GM12878 (cell line): ENCODE results near the gene BORCS6. TPM values are rescaled to one million over a fixed set of nuclear protein-coding genes. Genes with fewer than 3 reads are reported as not detected.

Experiments
- CBFB ChIP-seq: IDR thresholded peaks from 2 replicates; pipeline ENCODE4 v1.6.1; 2016; ENCODE audit warnings: antibody characterized with exemption, low read depth
- CEBPB ChIP-seq, 2 experiments: fragments of 150-350 bp in 1 of 2; IDR thresholded peaks; 2 replicates each; pipeline ENCODE4 v1.6.1; 2012 to 2014; ENCODE audit warnings: low read depth in 2 of 2, low read length in 2 of 2, borderline replicate concordance in 1 of 2, inconsistent platforms in 1 of 2
- CHD4 ChIP-seq: fragments of 200-600 bp; sonication (generic); IDR thresholded peaks from 2 replicates; pipeline ENCODE4 v1.6.1; 2016; ENCODE audit warnings: mild to moderate bottlenecking
- ESRRA ChIP-seq: IDR thresholded peaks from 2 replicates; pipeline ENCODE4 v1.6.1; 2012; ENCODE audit warnings: mild to moderate bottlenecking, low read length, improper control_type of control experiment
- EZH2 ChIP-seq: IDR thresholded peaks from 2 replicates; pipeline ENCODE4 v1.6.1; 2012; ENCODE audit warnings: low read depth, mild to moderate bottlenecking, control low read depth, inconsistent platforms, low read length, borderline replicate concordance; ENCODE audit not compliant: control insufficient read depth
- FOXK2 ChIP-seq: fragments of 450-650 bp; IDR thresholded peaks from 2 replicates; pipeline ENCODE4 v1.6.1; 2017; ENCODE audit warnings: mild to moderate bottlenecking, moderate library complexity
- HCFC1 ChIP-seq: fragments of 150-350 bp; IDR thresholded peaks from 2 replicates; pipeline ENCODE4 v1.6.1; 2014; ENCODE audit warnings: low read length
- HDAC6 ChIP-seq: fragments of 200-600 bp; sonication (generic); IDR thresholded peaks from one replicate; pipeline ENCODE4 v1.8.0; 2017; ENCODE audit warnings: antibody characterized with exemption; ENCODE audit not compliant: unreplicated experiment
- JUNB ChIP-seq: IDR thresholded peaks from 2 replicates; pipeline ENCODE4 v1.6.1; 2016; ENCODE audit warnings: antibody characterized with exemption, mild to moderate bottlenecking
- KAT2A ChIP-seq: conservative IDR thresholded peaks from 2 replicates; pipeline ENCODE4 v1.6.1; 2011; ENCODE audit warnings: low read depth, low read length; ENCODE audit not compliant: control insufficient read depth
- MYB ChIP-seq: fragments of 150-350 bp; IDR thresholded peaks from 2 replicates; pipeline ENCODE4 v1.6.1; 2014; ENCODE audit warnings: mild to moderate bottlenecking, low read depth, low read length, borderline replicate concordance
- NR2F1 ChIP-seq: fragments of 450-650 bp; conservative IDR thresholded peaks from 2 replicates; pipeline ENCODE4 v1.6.1; 2017; ENCODE audit warnings: mild to moderate bottlenecking
- NRF1 ChIP-seq: conservative IDR thresholded peaks from 2 replicates; pipeline ENCODE4 v1.6.1; 2011; ENCODE audit warnings: mild to moderate bottlenecking, low read depth, low read length, improper control_type of control experiment
- POLR2A ChIP-seq: IDR thresholded peaks from 2 replicates; pipeline ENCODE4 v1.6.1; 2011; ENCODE audit warnings: low read depth, mild to moderate bottlenecking, low read length
- RCOR1 ChIP-seq: conservative IDR thresholded peaks from 2 replicates; pipeline ENCODE4 v1.6.1; 2012; ENCODE audit warnings: low read depth, low read length, improper control_type of control experiment
- SIN3A ChIP-seq: IDR thresholded peaks from 2 replicates; pipeline ENCODE4 v1.6.1; 2012; ENCODE audit warnings: low read depth, low read length, improper control_type of control experiment
- STAT3 ChIP-seq: IDR thresholded peaks from 2 replicates; pipeline ENCODE4 v1.6.1; 2011; ENCODE audit warnings: low read depth, low read length, improper control_type of control experiment
- ZNF24 ChIP-seq: fragments of 450-650 bp; IDR thresholded peaks from 2 replicates; pipeline ENCODE4 v1.6.1; 2017; ENCODE audit warnings: antibody characterized with exemption, mild to moderate bottlenecking
- ZNF274 ChIP-seq: IDR thresholded peaks from one replicate; pipeline ENCODE4 v1.8.0; 2011; ENCODE audit not compliant: insufficient read length, insufficient read depth
- ZNF384 ChIP-seq: IDR thresholded peaks from 2 replicates; pipeline ENCODE4 v1.6.1; 2012; ENCODE audit warnings: low read depth, mild to moderate bottlenecking, low read length, improper control_type of control experiment, borderline replicate concordance
- ZNF622 ChIP-seq: fragments of 450-650 bp; IDR thresholded peaks from 2 replicates; pipeline ENCODE4 v1.6.1; 2017; ENCODE audit warnings: mild to moderate bottlenecking, inconsistent platforms
- ZZZ3 ChIP-seq: IDR thresholded peaks from 2 replicates; pipeline ENCODE4 v1.6.1; 2011; ENCODE audit warnings: low read depth; ENCODE audit not compliant: control insufficient read depth, insufficient read length
- polyA plus RNA-seq, 11 experiments: library from polyadenylated mRNA; depleted of rRNA in 4 of 11; unstranded in 6 of 11; stranded (reverse) in 5 of 11; fragments of >200 nt; fragmentation: Nextera tagmentation in 4 of 11; fragmentation: Illumina TruSeq in 1 of 11; extraction: Ambion mirVana in 4 of 11; extraction: Trizol in 1 of 11; gene quantifications; 1 replicate in 1 of 11; 2 replicates in 10 of 11; pipeline versions ENCODE4 v1.2.1 to v1.2.3, GENCODE V29; 2011 to 2016; ENCODE audit warnings: inconsistent platforms in 2 of 11, missing spikeins in 2 of 11, low read depth in 1 of 11
- total RNA-seq, 4 experiments: library from RNA; depleted of rRNA in 3 of 4; stranded (reverse); fragments of >200 nt in 3 of 4; fragmentation: Illumina TruSeq in 1 of 4; extraction: Trizol in 1 of 4; gene quantifications; 2 replicates each; pipeline versions ENCODE4 v1.2.1 to v1.2.3, GENCODE V29; 2013 to 2021
- TF ChIP-seq, protein P1 (sequence below): fragments of 450-650 bp; IDR thresholded peaks from 2 replicates; pipeline ENCODE4 v1.6.1; 2016; ENCODE audit warnings: mild to moderate bottlenecking, moderate library complexity, borderline replicate concordance
- TF ChIP-seq, protein P2 (sequence below): fragments of 450-650 bp; IDR thresholded peaks from 2 replicates; pipeline ENCODE4 v1.6.1; 2017; ENCODE audit warnings: mild to moderate bottlenecking, low read depth, inconsistent platforms; ENCODE audit not compliant: poor library complexity, severe bottlenecking
- TF ChIP-seq, protein P3 (sequence below): IDR thresholded peaks from 2 replicates; pipeline ENCODE4 v1.6.1; 2011; ENCODE audit warnings: low read depth, low read length, improper control_type of control experiment, borderline replicate concordance

The BORCS6 gene
- total and polyA plus RNA-seq, 10 of the 15 experiments (the other 5 are each of a cell fraction or from before 2014, with no cell fraction given) = 0.37 to 14.1 (median 6.7) TPM

DNA sequence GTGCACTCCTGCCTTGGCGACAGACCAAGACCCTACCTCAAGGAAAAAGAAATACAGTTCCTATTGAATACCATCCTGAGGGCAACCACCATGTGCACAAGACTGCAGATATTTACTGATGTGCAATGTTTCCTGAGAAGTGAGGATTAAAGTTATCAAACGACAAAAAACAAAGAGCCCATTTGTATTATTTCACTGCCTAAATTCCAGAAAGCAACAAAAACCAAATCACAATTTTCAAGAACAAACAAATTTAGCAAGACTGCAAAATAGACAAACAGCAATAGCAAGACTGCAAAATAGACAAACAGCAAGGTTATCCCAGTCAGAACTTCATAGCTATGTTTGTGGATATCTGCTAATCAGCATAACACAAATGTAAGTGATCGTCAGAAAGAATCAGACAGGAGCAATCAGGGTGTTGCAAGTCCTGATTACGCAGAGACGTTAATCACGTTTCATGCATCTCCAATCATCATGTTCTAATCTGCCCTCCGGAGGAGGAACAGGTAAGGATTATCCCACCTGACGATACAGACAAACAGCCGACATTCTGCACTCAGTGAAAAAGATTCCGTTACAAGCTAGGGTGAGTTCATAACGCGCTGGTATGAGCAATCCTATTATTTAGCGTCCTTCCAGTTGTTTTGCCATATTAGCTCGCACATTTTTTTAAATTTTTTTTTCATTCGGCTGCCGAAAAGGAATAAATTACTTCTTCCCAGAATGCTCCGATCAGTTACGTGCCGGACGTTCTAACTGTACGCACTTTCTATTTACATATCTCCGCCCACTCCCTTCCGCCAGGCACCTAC is 16.7 kb downstream of the BORCS6 start (continued):
- TF ChIP-seq ZNF384 (no peak), EZH2 (peak; percentile 96; the same call in 1 of the 2 replicates), ZNF622 (peak; percentile 35; the same call in 1 of the 2 replicates), ZZZ3 (no peak), ESRRA (peak; percentile 72; the same call in 1 of the 2 replicates), KAT2A (peak; percentile 88), HDAC6 (peak; percentile 99), CEBPB (IDR thresholded peaks at IDR 0.05; ENCODE audit: borderline replicate concordance in 1 of 2, low read depth in 2 of 2, low read length in 2 of 2) (peak; percentile 82 to 100), HCFC1 (peak; percentile 72), NR2F1 (peak; percentile 52; the same call in 1 of the 2 replicates), CBFB (peak; percentile 100), CHD4 (no peak), JUNB (peak; percentile 85), FOXK2 (peak; percentile 63), ZNF274 (no peak), RCOR1 (no peak; the same call in 1 of the 2 replicates), SIN3A (no peak), ZNF24 (peak; percentile 84), MYB (peak; percentile 82; the same call in 1 of the 2 replicates), POLR2A (peak; percentile 99), STAT3 (peak; percentile 59; the same call in 1 of the 2 replicates), NRF1 (no peak)
- TF ChIP-seq, protein P1, sequence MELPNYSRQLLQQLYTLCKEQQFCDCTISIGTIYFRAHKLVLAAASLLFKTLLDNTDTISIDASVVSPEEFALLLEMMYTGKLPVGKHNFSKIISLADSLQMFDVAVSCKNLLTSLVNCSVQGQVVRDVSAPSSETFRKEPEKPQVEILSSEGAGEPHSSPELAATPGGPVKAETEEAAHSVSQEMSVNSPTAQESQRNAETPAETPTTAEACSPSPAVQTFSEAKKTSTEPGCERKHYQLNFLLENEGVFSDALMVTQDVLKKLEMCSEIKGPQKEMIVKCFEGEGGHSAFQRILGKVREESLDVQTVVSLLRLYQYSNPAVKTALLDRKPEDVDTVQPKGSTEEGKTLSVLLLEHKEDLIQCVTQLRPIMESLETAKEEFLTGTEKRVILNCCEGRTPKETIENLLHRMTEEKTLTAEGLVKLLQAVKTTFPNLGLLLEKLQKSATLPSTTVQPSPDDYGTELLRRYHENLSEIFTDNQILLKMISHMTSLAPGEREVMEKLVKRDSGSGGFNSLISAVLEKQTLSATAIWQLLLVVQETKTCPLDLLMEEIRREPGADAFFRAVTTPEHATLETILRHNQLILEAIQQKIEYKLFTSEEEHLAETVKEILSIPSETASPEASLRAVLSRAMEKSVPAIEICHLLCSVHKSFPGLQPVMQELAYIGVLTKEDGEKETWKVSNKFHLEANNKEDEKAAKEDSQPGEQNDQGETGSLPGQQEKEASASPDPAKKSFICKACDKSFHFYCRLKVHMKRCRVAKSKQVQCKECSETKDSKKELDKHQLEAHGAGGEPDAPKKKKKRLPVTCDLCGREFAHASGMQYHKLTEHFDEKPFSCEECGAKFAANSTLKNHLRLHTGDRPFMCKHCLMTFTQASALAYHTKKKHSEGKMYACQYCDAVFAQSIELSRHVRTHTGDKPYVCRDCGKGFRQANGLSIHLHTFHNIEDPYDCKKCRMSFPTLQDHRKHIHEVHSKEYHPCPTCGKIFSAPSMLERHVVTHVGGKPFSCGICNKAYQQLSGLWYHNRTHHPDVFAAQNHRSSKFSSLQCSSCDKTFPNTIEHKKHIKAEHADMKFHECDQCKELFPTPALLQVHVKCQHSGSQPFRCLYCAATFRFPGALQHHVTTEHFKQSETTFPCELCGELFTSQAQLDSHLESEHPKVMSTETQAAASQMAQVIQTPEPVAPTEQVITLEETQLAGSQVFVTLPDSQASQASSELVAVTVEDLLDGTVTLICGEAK = peak; percentile 67
- TF ChIP-seq, protein P2, sequence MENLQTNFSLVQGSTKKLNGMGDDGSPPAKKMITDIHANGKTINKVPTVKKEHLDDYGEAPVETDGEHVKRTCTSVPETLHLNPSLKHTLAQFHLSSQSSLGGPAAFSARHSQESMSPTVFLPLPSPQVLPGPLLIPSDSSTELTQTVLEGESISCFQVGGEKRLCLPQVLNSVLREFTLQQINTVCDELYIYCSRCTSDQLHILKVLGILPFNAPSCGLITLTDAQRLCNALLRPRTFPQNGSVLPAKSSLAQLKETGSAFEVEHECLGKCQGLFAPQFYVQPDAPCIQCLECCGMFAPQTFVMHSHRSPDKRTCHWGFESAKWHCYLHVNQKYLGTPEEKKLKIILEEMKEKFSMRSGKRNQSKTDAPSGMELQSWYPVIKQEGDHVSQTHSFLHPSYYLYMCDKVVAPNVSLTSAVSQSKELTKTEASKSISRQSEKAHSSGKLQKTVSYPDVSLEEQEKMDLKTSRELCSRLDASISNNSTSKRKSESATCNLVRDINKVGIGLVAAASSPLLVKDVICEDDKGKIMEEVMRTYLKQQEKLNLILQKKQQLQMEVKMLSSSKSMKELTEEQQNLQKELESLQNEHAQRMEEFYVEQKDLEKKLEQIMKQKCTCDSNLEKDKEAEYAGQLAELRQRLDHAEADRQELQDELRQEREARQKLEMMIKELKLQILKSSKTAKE = peak; percentile 84
- TF ChIP-seq, protein P3, sequence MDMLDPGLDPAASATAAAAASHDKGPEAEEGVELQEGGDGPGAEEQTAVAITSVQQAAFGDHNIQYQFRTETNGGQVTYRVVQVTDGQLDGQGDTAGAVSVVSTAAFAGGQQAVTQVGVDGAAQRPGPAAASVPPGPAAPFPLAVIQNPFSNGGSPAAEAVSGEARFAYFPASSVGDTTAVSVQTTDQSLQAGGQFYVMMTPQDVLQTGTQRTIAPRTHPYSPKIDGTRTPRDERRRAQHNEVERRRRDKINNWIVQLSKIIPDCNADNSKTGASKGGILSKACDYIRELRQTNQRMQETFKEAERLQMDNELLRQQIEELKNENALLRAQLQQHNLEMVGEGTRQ = no peak
